LNCAP (cell line): ENCODE results near the gene TMEM201.

Source experiments
- CTCF ChIP-seq: fragments of 450-650 bp; IDR thresholded peaks from 2 replicates; pipeline ENCODE4 v1.5.1; 2017; ENCODE audit warnings: mild to moderate bottlenecking

Gene TMEM201

GRCh38 chr1:9588551-9589143 is at the start of gene TMEM201:
Gene TMEM201, plus strand, starts transcription at chr1:9588911. Its CDS starts 20 bp downstream, at chr1:9588931.
- TF ChIP-seq CTCF, result peak; percentile 87

- no peak for TF ChIP-seq CTCF
Measured at GRCh38 chr1:9539165-9539828, 49.4 kb upstream of the TMEM201 start, which contains the start of gene SLC25A33. Gene SLC25A33, plus strand, starts transcription at chr1:9539465. Its CDS starts 227 bp downstream, at chr1:9539692.

GRCh38 chr1:9539829-9540550 is 48.7 kb upstream of the TMEM201 start:
- no peak for TF ChIP-seq CTCF

GRCh38 chr1:9542430-9542829 is 46.3 kb upstream of the TMEM201 start:
- TF ChIP-seq CTCF, result no peak

- no peak for TF ChIP-seq CTCF
Measured at GRCh38 chr1:9544926-9545325, 43.8 kb upstream of the TMEM201 start.

- no peak for TF ChIP-seq CTCF
Measured at GRCh38 chr1:9549955-9550546, 38.7 kb upstream of the TMEM201 start.

- no peak for TF ChIP-seq CTCF
Measured at GRCh38 chr1:9551984-9552383, 36.7 kb upstream of the TMEM201 start.
